Loucy (cell line): ENCODE measurements around the gene DGUOK.

Experiments
- H2AFZ ChIP-seq: fragments of 200-600 bp; sonication (generic); 2 replicates; pipeline ENCODE4 v1.6.0; 2016; ENCODE audit warnings: antibody characterized with exemption, mild to moderate bottlenecking, low read length, moderate library complexity
- H3F3A ChIP-seq: fragments of 200-600 bp; 2 replicates; pipeline ENCODE4 v1.6.0; 2016; ENCODE audit warnings: antibody characterized with exemption, low read depth, mild to moderate bottlenecking
- H3K27me3 ChIP-seq: fragments of 200-600 bp; sonication (generic); 2 replicates; pipeline ENCODE4 v1.6.1; 2014; ENCODE audit warnings: low read length, mild to moderate bottlenecking; ENCODE audit not compliant: insufficient read depth, poor library complexity, severe bottlenecking
- H3K36me3 ChIP-seq: fragments of 200-600 bp; sonication (generic); 2 replicates; pipeline ENCODE4 v1.6.1; 2016; ENCODE audit warnings: low read length; ENCODE audit not compliant: insufficient read depth
- H3K4me1 ChIP-seq: fragments of 200-600 bp; sonication (generic); 2 replicates; pipeline ENCODE4 v1.5.1; 2014; ENCODE audit warnings: low read length, mild to moderate bottlenecking; ENCODE audit not compliant: insufficient read depth, poor library complexity, severe bottlenecking
- H3K4me2 ChIP-seq: fragments of 200-600 bp; sonication (generic); 2 replicates; pipeline ENCODE4 v1.6.0; 2014; ENCODE audit warnings: antibody characterized with exemption, low read length, low read depth, mild to moderate bottlenecking; ENCODE audit not compliant: poor library complexity, severe bottlenecking
- H3K4me3 ChIP-seq: fragments of 200-600 bp; sonication (generic); 2 replicates; pipeline ENCODE4 v1.5.1; 2014; ENCODE audit warnings: low read length, mild to moderate bottlenecking, mixed read lengths; ENCODE audit not compliant: poor library complexity, severe bottlenecking
- H3K79me2 ChIP-seq: fragments of 200-600 bp; sonication (generic); 2 replicates; pipeline ENCODE4 v1.6.1; 2014; ENCODE audit warnings: low read length; ENCODE audit not compliant: insufficient read depth
- H3K9ac ChIP-seq: fragments of 200-600 bp; sonication (generic); 2 replicates; pipeline ENCODE4 v1.6.0; 2014; ENCODE audit warnings: mild to moderate bottlenecking, low read depth, low read length, moderate library complexity; ENCODE audit not compliant: poor library complexity, severe bottlenecking
- H3K9me2 ChIP-seq: fragments of 200-600 bp; sonication (generic); replicated peaks from 2 replicates; pipeline ENCODE4 v1.6.1; 2016; ENCODE audit warnings: low read depth, low read length, mixed read lengths
- H3K9me3 ChIP-seq: fragments of 200-600 bp; sonication (generic); 2 replicates; pipeline ENCODE4 v1.6.1; 2014; ENCODE audit warnings: mild to moderate bottlenecking, antibody characterized with exemption, low read length, low read depth; ENCODE audit not compliant: insufficient read depth
- H4K20me1 ChIP-seq: fragments of 200-600 bp; sonication (generic); 2 replicates; pipeline ENCODE4 v1.6.0; 2014; ENCODE audit warnings: antibody characterized with exemption, low read length, mild to moderate bottlenecking; ENCODE audit not compliant: insufficient read depth, poor library complexity, severe bottlenecking
- CTCF ChIP-seq: fragments of 200-600 bp; sonication (generic); conservative IDR thresholded peaks from 2 replicates; pipeline ENCODE4 v1.5.1; 2014; ENCODE audit warnings: mild to moderate bottlenecking, antibody characterized with exemption, low read length
- EZH2phosphoT487 ChIP-seq: fragments of 200-600 bp; IDR thresholded peaks from 2 replicates; pipeline ENCODE4 v1.6.1; 2018; ENCODE audit warnings: antibody characterized with exemption, mild to moderate bottlenecking, moderate library complexity, borderline replicate concordance

Gene DGUOK

GRCh38 chr2:73995810-73996209 lies 69.1 kb downstream of the DGUOK start:
- no peak overlapping the region for H3K4me3 ChIP-seq
- H4K20me1 ChIP-seq, result peaks cover 98% of the 10 kb centered on the region
- TF ChIP-seq CTCF (peak; percentile 61), EZH2phosphoT487 (no peak)
- H3K4me2 ChIP-seq, result peak overlapping the region; percentile 27
- H3K9me2 ChIP-seq, result no peaks in the 10 kb centered on the region
- H3K9ac ChIP-seq, result no peak overlapping the region
- peaks cover 100% of the 10 kb centered on the region for H3K79me2 ChIP-seq
- peaks cover 62% of the 10 kb centered on the region for H3K4me1 ChIP-seq
- no peaks in the 10 kb centered on the region for H3K9me3 ChIP-seq
- H3K36me3 ChIP-seq, result peaks cover 19% of the 10 kb centered on the region; the same call in 1 of the 2 replicates
- no peaks in the 10 kb centered on the region for H3F3A ChIP-seq
- H3K27me3 ChIP-seq, result no peaks in the 10 kb centered on the region
- H2AFZ ChIP-seq, result no peak overlapping the region

GRCh38 chr2:73997813-73998212 lies 71.1 kb downstream of the DGUOK start:
- Histone ChIP-seq H4K20me1 (peaks cover 96% of the 10 kb centered on the region), H3K9ac (no peak overlapping the region), H3K79me2 (peaks cover 98% of the 10 kb centered on the region), H3K4me3 (no peak overlapping the region), H3F3A (no peaks in the 10 kb centered on the region), H3K9me3 (no peaks in the 10 kb centered on the region), H3K9me2 (no peaks in the 10 kb centered on the region), H2AFZ (no peak overlapping the region), H3K36me3 (peaks cover 24% of the 10 kb centered on the region; the same call in 1 of the 2 replicates), H3K4me2 (peak overlapping the region; percentile 35), H3K4me1 (peaks cover 56% of the 10 kb centered on the region), H3K27me3 (no peaks in the 10 kb centered on the region)
- TF ChIP-seq EZH2phosphoT487 (no peak), CTCF (peak; percentile 38)

GRCh38 chr2:73998451-73998850 lies 71.8 kb downstream of the DGUOK start:
- Histone ChIP-seq H3K27me3 (no peaks in the 10 kb centered on the region), H3K4me2 (peak overlapping the region; percentile 35), H3F3A (no peaks in the 10 kb centered on the region), H2AFZ (no peak overlapping the region), H3K9ac (no peak overlapping the region), H3K9me3 (no peaks in the 10 kb centered on the region), H3K36me3 (peaks cover 21% of the 10 kb centered on the region; the same call in 1 of the 2 replicates), H3K9me2 (no peaks in the 10 kb centered on the region), H3K79me2 (peaks cover 97% of the 10 kb centered on the region), H4K20me1 (peaks cover 95% of the 10 kb centered on the region), H3K4me1 (peaks cover 50% of the 10 kb centered on the region), H3K4me3 (no peak overlapping the region)
- no peak for TF ChIP-seq CTCF
- TF ChIP-seq EZH2phosphoT487, result no peak
